ENCODE measurements around the gene SGIP1. TPM values are rescaled to one million over a fixed set of nuclear protein-coding genes. Genes with fewer than 3 reads are reported as not detected.
A peak's percentile ranks its signal among the peaks of the same experiment; 100 is the strongest.

The SGIP1 gene
- total and polyA plus RNA-seq, 2 of the 4 experiments (the other 2 are of a cell fraction), result 27.1 to 42.7 TPM

DNA sequence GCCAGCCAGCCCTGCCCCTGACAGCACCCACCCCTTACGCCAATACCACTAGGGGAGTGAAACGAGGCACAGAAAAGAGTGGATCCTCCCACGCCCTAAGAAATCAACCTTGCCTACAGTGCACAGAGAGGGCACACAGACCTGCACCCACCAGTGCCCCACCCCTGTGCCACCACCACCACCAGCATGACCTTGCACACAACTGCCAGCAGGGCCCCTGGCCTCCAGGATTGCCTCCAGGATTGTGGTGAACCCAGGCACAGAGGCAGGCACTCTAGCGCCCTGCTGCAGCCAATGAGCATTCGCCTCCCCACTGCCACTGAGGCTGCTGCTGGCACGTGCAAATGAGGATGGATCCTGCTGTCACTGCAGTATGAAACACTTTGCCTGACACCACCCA, 23.5 kb upstream of the SGIP1 start:
- Histone ChIP-seq H4K5ac (ENCODE audit: low read depth, low read length) (no peak overlapping the region), H3K36me3 (ENCODE audit: control insufficient read depth, insufficient read depth, low read length) (no peaks in the 10 kb centered on the region), H2BK15ac (ENCODE audit: low read depth, low read length) (no peak overlapping the region), H3K23ac (ENCODE audit: low read depth, low read length) (no peak overlapping the region), H3K4ac (ENCODE audit: low read depth, low read length) (no peak overlapping the region), H3K4me3 (ENCODE audit: insufficient read depth, low read depth, low read length) (no peak overlapping the region), H3K9ac (ENCODE audit: low read depth, low read length) (no peak overlapping the region), H4K91ac (ENCODE audit: insufficient read depth, low read depth, low read length) (no peak overlapping the region), H2AK9ac (replicated peaks; ENCODE audit: low read depth, low read length, poor library complexity) (no peak overlapping the region), H4K20me1 (ENCODE audit: insufficient read depth, low read length) (no peaks in the 10 kb centered on the region), H2AFZ (replicated peaks; ENCODE audit: low read length, poor library complexity) (peak overlapping the region; percentile 23), H2BK120ac (ENCODE audit: low read depth, low read length) (no peak overlapping the region), H3K4me2 (ENCODE audit: low read depth, low read length) (no peak overlapping the region), H3K56ac (ENCODE audit: extremely low read depth, insufficient read depth, low read length) (no peak overlapping the region), H3K79me1 (ENCODE audit: low read depth in 1 of 2, low read length in 2 of 2) (peaks cover 0 to 3% of the 10 kb centered on the region in 2 experiments; a peak in 1 of 4 replicates), H3K9me1 (ENCODE audit: insufficient read depth, low read length) (no peaks in the 10 kb centered on the region), H2BK5ac (ENCODE audit: low read depth, low read length, poor library complexity, severe bottlenecking) (no peak overlapping the region), H4K8ac (ENCODE audit: low read depth in 2 of 2, low read length in 2 of 2) (no peak overlapping the region), H3K27ac (ENCODE audit: insufficient read depth, low read length) (no peak overlapping the region), H3K18ac (ENCODE audit: low read depth, low read length) (no peak overlapping the region), H3K14ac (replicated peaks; ENCODE audit: low read depth, low read length) (no peak overlapping the region), H2AK5ac (ENCODE audit: low read depth, low read length) (no peak overlapping the region), H3K4me1 (ENCODE audit: control insufficient read depth, insufficient read depth, low read length) (0 out of 2 replicates have a peak, but pooled peaks cover 2% of the 10 kb centered on the region), H2BK20ac (ENCODE audit: low read depth, low read length) (no peak overlapping the region), H3K27me3 (ENCODE audit: control insufficient read depth, insufficient read depth, low read length) (no peaks in the 10 kb centered on the region), H3K9me3 (ENCODE audit: control insufficient read depth, insufficient read depth, low read length) (no peaks in the 10 kb centered on the region)
- dilution Hi-C loops (cut with HindIII; ENCODE audit: low sequenced_read_pairs, unreplicated experiment) (no loop called here), intact Hi-C loops (cut with micrococcal nuclease) (no loop called here), in situ Hi-C loops (cut with MboI; ENCODE audit: low sequenced_read_pairs) (no loop called here)
- WGBS, 2 experiments (ENCODE audit: extremely low coverage in 2 of 2, insufficient read length in 1 of 2), result 79% methylated on average over 5 of the region's 6 CpGs; no CpG with 5 or more reads in 1 of the 2 experiments
- no peak for TF ChIP-seq RFX5 (IDR thresholded peaks at IDR 0.05; ENCODE audit: low read depth, low read length)
- TF ChIP-seq CHD1 (IDR thresholded peaks at IDR 0.05; ENCODE audit: low read depth, low read length), result no peak
- no peak for TF ChIP-seq MAZ (IDR thresholded peaks at IDR 0.05; ENCODE audit: borderline replicate concordance, low read depth, low read length)
- DNase-seq (no peak), ATAC-seq (ENCODE audit: low read depth) (no peak)
- ChIA-PET POLR2A (ENCODE audit: unreplicated experiment) (interaction anchor here (0.7 kb wide), 1 partner anchor 45 kb away, joined by 4 read pairs; no protein-coding TSS in a partner anchor), CTCF (no interaction called here)
- BruUV-seq (replicated peaks), result no TSS peak

All from IMR-90 (cell line).